ENCODE results near the gene TM9SF2.
"Not testable (repeated sequence)": the region's sequence is repeated elsewhere in the genome, so short reads cannot be mapped to it uniquely, and the experiment has no call there.

Gene TM9SF2

DNA sequence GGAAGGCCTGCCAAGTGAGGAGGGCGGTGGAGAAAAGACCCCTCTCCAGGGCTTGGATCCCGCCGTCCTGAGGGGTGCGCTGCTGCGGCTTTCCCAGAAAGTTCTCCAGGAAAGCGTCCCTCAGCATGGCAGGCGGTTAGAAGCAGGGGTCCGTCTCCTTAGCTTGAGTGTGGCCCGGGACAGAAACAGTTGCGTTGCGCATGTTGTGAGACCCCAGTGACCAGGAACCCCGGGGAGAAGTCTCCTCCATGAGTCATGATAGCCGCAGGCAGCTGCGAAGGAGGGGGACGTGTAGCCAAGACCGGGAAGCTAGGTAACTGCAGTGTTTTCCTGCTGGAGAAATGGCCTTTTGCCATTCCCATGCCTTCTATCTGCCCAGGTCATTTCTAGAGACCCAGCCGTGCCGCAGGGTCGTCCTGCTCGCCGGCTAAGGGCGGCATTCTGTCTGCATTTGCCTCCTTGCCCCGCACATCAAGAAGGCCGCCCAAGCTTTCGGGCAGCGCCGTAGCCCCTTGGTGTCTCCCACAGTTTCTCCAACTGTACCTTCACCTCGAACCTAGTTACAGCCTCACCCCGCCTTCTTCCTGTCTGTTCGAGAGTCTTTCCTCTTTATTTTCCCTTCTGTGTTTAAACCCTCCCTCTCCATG lies 64.3 kb downstream of the TM9SF2 start:
- H4K91ac ChIP-seq (ENCODE audit: low read depth, low read length, poor library complexity) = no peak overlapping the region
- DNase-seq (ENCODE audit: low spot score) = no peak
- no peak overlapping the region for H3K4me2 ChIP-seq (ENCODE audit: insufficient read depth, low read length, poor library complexity, severe bottlenecking)
- no peak overlapping the region for H3K14ac ChIP-seq (ENCODE audit: low read length)
- H3K4me1 ChIP-seq (ENCODE audit: control insufficient read depth in 2 of 2, insufficient read depth in 1 of 2, low read depth in 1 of 2, low read length in 2 of 2) = no peaks in the 10 kb centered on the region
- H3K4me3 ChIP-seq (ENCODE audit: low read length in 2 of 2) = no peak overlapping the region
- H3K4ac ChIP-seq (ENCODE audit: low read length) = no peak overlapping the region
- H2BK5ac ChIP-seq (ENCODE audit: low read length) = no peak overlapping the region
- H2BK120ac ChIP-seq (ENCODE audit: low read depth, low read length) = no peak overlapping the region
- H3K23ac ChIP-seq (ENCODE audit: low read depth, low read length, poor library complexity) = peak overlapping the region; percentile 6
- peaks cover 0 to 36% of the 10 kb centered on the region in 2 donors for H3K36me3 ChIP-seq (replicated peaks in 1 of 2; ENCODE audit: control insufficient read depth in 2 of 2, insufficient read depth in 2 of 2, low read length in 2 of 2)
- H2BK12ac ChIP-seq (ENCODE audit: low read length) = no peak overlapping the region
- H3K27ac ChIP-seq (replicated peaks; ENCODE audit: low read length) = no peak overlapping the region
- peaks cover 2 to 3% of the 10 kb centered on the region in 2 donors for H3K9me3 ChIP-seq (replicated peaks in 1 of 2; ENCODE audit: control insufficient read depth in 2 of 2, insufficient read depth in 1 of 2, low read depth in 1 of 2, low read length in 2 of 2)
- no peak overlapping the region for H2BK15ac ChIP-seq (ENCODE audit: low read length)
- no peak overlapping the region for H2AFZ ChIP-seq (ENCODE audit: low read length)
- no peak overlapping the region for H2AK5ac ChIP-seq (ENCODE audit: low read depth, low read length)
- no peak overlapping the region for H3K18ac ChIP-seq (ENCODE audit: low read length)
- H3K9ac ChIP-seq (ENCODE audit: low read depth, low read length, poor library complexity) = peak overlapping the region; percentile 7
- H4K8ac ChIP-seq (ENCODE audit: low read depth, low read length) = no peak overlapping the region
- no CpG with 5 or more reads among the region's 30 CpGs for WGBS, 2 donors (ENCODE audit: extremely low coverage in 2 of 2, insufficient read length in 2 of 2, insufficient replicate concordance in 1 of 2)
- H3K27me3 ChIP-seq (ENCODE audit: control insufficient read depth in 3 of 3, insufficient read depth in 3 of 3, low read depth in 1 of 3, low read length in 3 of 3) = no peaks in the 10 kb centered on the region
- H3K79me1 ChIP-seq (ENCODE audit: low read depth, low read length) = no peaks in the 10 kb centered on the region

DNA sequence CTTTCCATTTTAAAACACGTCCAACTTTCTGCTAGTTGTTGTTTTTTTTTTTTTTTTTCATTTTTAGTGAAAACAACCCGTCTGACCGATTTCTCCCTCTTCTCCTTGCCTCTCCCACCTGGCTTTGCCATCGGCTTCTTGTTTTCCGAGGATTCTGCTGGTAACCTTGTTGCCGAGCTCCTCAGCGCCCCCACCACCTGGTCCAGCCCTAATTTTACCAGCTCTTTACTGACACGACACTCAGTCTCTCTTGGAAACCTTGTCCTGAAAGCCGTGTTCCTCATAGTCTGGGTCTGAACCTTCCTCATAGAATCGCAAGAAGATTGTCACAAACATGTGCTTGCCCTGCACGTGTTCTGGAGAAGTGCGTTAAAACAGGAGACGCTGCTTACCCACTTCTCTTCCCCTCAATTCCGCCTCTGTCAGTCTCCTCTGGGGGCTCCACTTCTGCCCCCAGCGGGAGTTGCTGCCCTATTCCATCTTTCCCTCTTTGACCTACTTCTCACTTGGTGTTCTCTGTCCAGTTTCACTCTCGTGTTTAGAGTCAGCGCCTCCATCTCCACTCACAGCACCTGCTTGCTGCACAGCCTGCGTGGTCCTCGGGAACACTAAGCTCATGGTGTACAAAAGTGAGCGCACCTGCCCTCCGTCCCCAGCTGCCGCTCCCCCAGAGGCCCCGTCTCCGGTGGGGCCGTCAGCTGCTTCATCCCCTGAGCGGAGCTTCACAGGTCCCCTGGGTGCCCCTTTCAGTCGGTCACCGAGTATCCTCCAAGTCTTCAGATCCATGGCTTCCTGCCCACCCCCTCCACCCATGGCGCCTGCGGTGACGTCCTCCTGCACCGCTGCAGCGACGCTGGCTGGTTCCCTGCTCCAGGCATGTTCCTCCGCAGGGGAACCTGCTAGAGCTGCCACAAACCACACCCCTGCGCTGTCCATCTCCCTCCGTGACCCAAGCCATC lies 65.1 kb downstream of the TM9SF2 start:
- Histone ChIP-seq H3K4me2 (ENCODE audit: insufficient read depth, low read length, poor library complexity, severe bottlenecking) (no peak overlapping the region), H4K91ac (ENCODE audit: low read depth, low read length, poor library complexity) (no peak overlapping the region), H3K27ac (replicated peaks; ENCODE audit: low read length) (no peak overlapping the region), H2BK5ac (ENCODE audit: low read length) (no peak overlapping the region), H3K14ac (ENCODE audit: low read length) (peak overlapping the region; percentile 71), H3K9ac (ENCODE audit: low read depth, low read length, poor library complexity) (no peak overlapping the region), H3K36me3 (replicated peaks in 1 of 2; ENCODE audit: control insufficient read depth in 2 of 2, insufficient read depth in 2 of 2, low read length in 2 of 2) (peaks cover 0 to 29% of the 10 kb centered on the region in 2 donors), H3K4me3 (ENCODE audit: low read length in 2 of 2) (no peak overlapping the region), H2AK5ac (ENCODE audit: low read depth, low read length) (no peak overlapping the region), H3K27me3 (ENCODE audit: control insufficient read depth in 3 of 3, insufficient read depth in 3 of 3, low read depth in 1 of 3, low read length in 3 of 3) (no peaks in the 10 kb centered on the region), H2BK15ac (ENCODE audit: low read length) (no peak overlapping the region), H2BK120ac (ENCODE audit: low read depth, low read length) (no peak overlapping the region), H3K4ac (ENCODE audit: low read length) (no peak overlapping the region), H3K23ac (ENCODE audit: low read depth, low read length, poor library complexity) (no peak overlapping the region), H3K4me1 (ENCODE audit: control insufficient read depth in 2 of 2, insufficient read depth in 1 of 2, low read depth in 1 of 2, low read length in 2 of 2) (no peaks in the 10 kb centered on the region), H2AFZ (ENCODE audit: low read length) (no peak overlapping the region), H4K8ac (ENCODE audit: low read depth, low read length) (peak overlapping the region; percentile 52), H3K18ac (ENCODE audit: low read length) (no peak overlapping the region), H3K9me3 (replicated peaks in 1 of 2; ENCODE audit: control insufficient read depth in 2 of 2, insufficient read depth in 1 of 2, low read depth in 1 of 2, low read length in 2 of 2) (peaks cover 2 to 3% of the 10 kb centered on the region in 2 donors), H2BK12ac (ENCODE audit: low read length) (no peak overlapping the region), H3K79me1 (ENCODE audit: low read depth, low read length) (no peaks in the 10 kb centered on the region)
- DNase-seq (ENCODE audit: low spot score) = no peak
- no CpG with 5 or more reads among the region's 37 CpGs for WGBS, 2 donors (ENCODE audit: extremely low coverage in 2 of 2, insufficient read length in 2 of 2, insufficient replicate concordance in 1 of 2)

DNA sequence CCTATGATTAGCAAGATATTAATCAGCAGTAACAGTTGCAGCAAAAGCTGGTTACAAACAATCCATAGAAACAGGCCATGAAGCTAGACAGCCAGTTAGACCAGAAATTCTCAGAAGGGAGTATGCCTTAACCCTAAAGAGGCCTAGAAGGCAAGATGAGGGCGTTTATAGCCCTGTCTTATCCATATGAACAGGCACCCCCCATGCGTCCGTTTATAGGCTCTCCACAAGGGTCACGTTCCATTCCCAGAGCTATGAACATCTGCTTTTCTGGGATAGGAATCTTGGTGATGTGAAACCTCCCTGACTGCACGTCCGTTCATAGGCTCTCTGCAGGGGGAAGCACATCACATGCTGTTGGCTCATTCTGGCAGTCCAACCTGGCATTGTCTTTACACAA lies 67.6 kb downstream of the TM9SF2 start:
- not testable (repeated sequence) for H4K8ac ChIP-seq (ENCODE audit: low read depth, low read length); H3K23ac ChIP-seq (ENCODE audit: low read depth, low read length, poor library complexity); H3K79me1 ChIP-seq (ENCODE audit: low read depth, low read length); H3K9ac ChIP-seq (ENCODE audit: low read depth, low read length, poor library complexity); H3K14ac ChIP-seq (ENCODE audit: low read length); H3K9me3 ChIP-seq (replicated peaks in 1 of 2; ENCODE audit: control insufficient read depth in 2 of 2, insufficient read depth in 1 of 2, low read depth in 1 of 2, low read length in 2 of 2); H2BK15ac ChIP-seq (ENCODE audit: low read length); H3K4me1 ChIP-seq (ENCODE audit: control insufficient read depth in 2 of 2, insufficient read depth in 1 of 2, low read depth in 1 of 2, low read length in 2 of 2); H2BK12ac ChIP-seq (ENCODE audit: low read length); DNase-seq (ENCODE audit: low spot score); H4K91ac ChIP-seq (ENCODE audit: low read depth, low read length, poor library complexity); H2BK5ac ChIP-seq (ENCODE audit: low read length); H3K27ac ChIP-seq (replicated peaks; ENCODE audit: low read length); H3K27me3 ChIP-seq (ENCODE audit: control insufficient read depth in 3 of 3, insufficient read depth in 3 of 3, low read depth in 1 of 3, low read length in 3 of 3); H2AK5ac ChIP-seq (ENCODE audit: low read depth, low read length); H3K4me2 ChIP-seq (ENCODE audit: insufficient read depth, low read length, poor library complexity, severe bottlenecking); H3K4ac ChIP-seq (ENCODE audit: low read length); H3K18ac ChIP-seq (ENCODE audit: low read length); H2BK120ac ChIP-seq (ENCODE audit: low read depth, low read length); H3K4me3 ChIP-seq (ENCODE audit: low read length in 2 of 2); H3K36me3 ChIP-seq (replicated peaks in 1 of 2; ENCODE audit: control insufficient read depth in 2 of 2, insufficient read depth in 2 of 2, low read length in 2 of 2); H2AFZ ChIP-seq (ENCODE audit: low read length)
- no CpG with 5 or more reads among the region's 6 CpGs for WGBS, 2 donors (ENCODE audit: extremely low coverage in 2 of 2, insufficient read length in 2 of 2, insufficient replicate concordance in 1 of 2)

DNA sequence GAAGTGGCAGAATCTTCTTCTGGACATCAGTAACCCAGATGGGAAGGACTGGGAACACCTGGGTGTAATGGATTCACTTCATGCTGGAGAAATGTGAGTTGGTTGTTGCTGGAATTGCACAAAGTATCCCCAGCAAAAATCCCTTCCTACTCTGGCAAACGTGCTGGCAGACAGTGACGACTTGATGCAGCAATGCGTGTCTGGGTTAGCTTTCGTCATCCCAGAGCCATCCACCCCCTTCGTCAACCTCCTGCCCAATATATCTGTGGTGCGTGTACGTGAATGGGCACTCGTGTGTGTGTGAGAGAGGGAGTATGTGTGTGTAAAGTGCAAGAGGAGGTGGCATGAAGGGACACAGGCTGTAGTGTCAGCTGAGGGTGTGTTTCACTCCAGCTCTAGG lies 70.9 kb downstream of the TM9SF2 start:
- Histone ChIP-seq H3K4me2 (ENCODE audit: insufficient read depth, low read length, poor library complexity, severe bottlenecking) (no peak overlapping the region), H3K79me1 (ENCODE audit: low read depth, low read length) (no peaks in the 10 kb centered on the region), H3K4me3 (ENCODE audit: low read length in 2 of 2) (peak overlapping the region in 1 of 2 donors; percentile 11), H3K36me3 (replicated peaks in 1 of 2; ENCODE audit: control insufficient read depth in 2 of 2, insufficient read depth in 2 of 2, low read length in 2 of 2) (no peaks in the 10 kb centered on the region), H4K8ac (ENCODE audit: low read depth, low read length) (peak overlapping the region; percentile 43), H3K4me1 (ENCODE audit: control insufficient read depth in 2 of 2, insufficient read depth in 1 of 2, low read depth in 1 of 2, low read length in 2 of 2) (peaks cover 2 to 5% of the 10 kb centered on the region in 2 donors), H2BK5ac (ENCODE audit: low read length) (no peak overlapping the region), H3K14ac (ENCODE audit: low read length) (no peak overlapping the region), H4K91ac (ENCODE audit: low read depth, low read length, poor library complexity) (no peak overlapping the region), H2BK120ac (ENCODE audit: low read depth, low read length) (no peak overlapping the region), H3K27me3 (ENCODE audit: control insufficient read depth in 3 of 3, insufficient read depth in 3 of 3, low read depth in 1 of 3, low read length in 3 of 3) (peaks cover 0 to 4% (median 0%) of the 10 kb centered on the region in 3 experiments), H3K4ac (ENCODE audit: low read length) (no peak overlapping the region), H2BK15ac (ENCODE audit: low read length) (no peak overlapping the region), H2AFZ (ENCODE audit: low read length) (no peak overlapping the region), H3K9ac (ENCODE audit: low read depth, low read length, poor library complexity) (no peak overlapping the region), H3K23ac (ENCODE audit: low read depth, low read length, poor library complexity) (peak overlapping the region; percentile 44), H2AK5ac (ENCODE audit: low read depth, low read length) (no peak overlapping the region), H3K27ac (replicated peaks; ENCODE audit: low read length) (no peak overlapping the region), H3K9me3 (replicated peaks in 1 of 2; ENCODE audit: control insufficient read depth in 2 of 2, insufficient read depth in 1 of 2, low read depth in 1 of 2, low read length in 2 of 2) (peaks cover 2 to 6% of the 10 kb centered on the region in 2 donors), H3K18ac (ENCODE audit: low read length) (peak overlapping the region; percentile 83), H2BK12ac (ENCODE audit: low read length) (peak overlapping the region; percentile 58)
- WGBS, 2 donors (ENCODE audit: extremely low coverage in 2 of 2, insufficient read length in 2 of 2, insufficient replicate concordance in 1 of 2) = no CpG with 5 or more reads among the region's 8 CpGs
- no peak for DNase-seq (ENCODE audit: low spot score)
